NCI-H2107 (cell line): ENCODE results near the gene ZHX3.

Experiments
- DNase-seq: peaks from one replicate; lab custom pipeline; 2025; lab: John Stamatoyannopoulos, UW

Gene ZHX3

GRCh38 chr20:41171736-41172295, 145.7 kb downstream of the ZHX3 start:
- DNase-seq: no peak

- DNase-seq: no peak
Observed at GRCh38 chr20:41170386-41171105, 147.0 kb downstream of the ZHX3 start.

- DNase-seq: no peak
Observed at GRCh38 chr20:41169791-41170351, 147.7 kb downstream of the ZHX3 start.

- no peak for DNase-seq
Observed at GRCh38 chr20:41169162-41169690, 148.3 kb downstream of the ZHX3 start.

GRCh38 chr20:41168281-41169161, 149.0 kb downstream of the ZHX3 start:
- no peak for DNase-seq

- DNase-seq: no peak
Observed at GRCh38 chr20:41167481-41168253, 149.9 kb downstream of the ZHX3 start.

- DNase-seq: no peak
Observed at GRCh38 chr20:41167118-41167470, 150.4 kb downstream of the ZHX3 start.

- no peak for DNase-seq
Observed at GRCh38 chr20:41166201-41167117, 151.1 kb downstream of the ZHX3 start.

GRCh38 chr20:41165001-41165882, 152.3 kb downstream of the ZHX3 start:
- DNase-seq: no peak

- no peak for DNase-seq
Observed at GRCh38 chr20:41163821-41164220, 153.7 kb downstream of the ZHX3 start.

GRCh38 chr20:41162396-41162795, 155.1 kb downstream of the ZHX3 start:
- no peak for DNase-seq

- DNase-seq: no peak
Observed at GRCh38 chr20:41161886-41162285, 155.6 kb downstream of the ZHX3 start.

GRCh38 chr20:41160686-41161085, 156.8 kb downstream of the ZHX3 start:
- no peak for DNase-seq

GRCh38 chr20:41159547-41159946, 158.0 kb downstream of the ZHX3 start:
- no peak for DNase-seq

GRCh38 chr20:41158082-41158625, 159.4 kb downstream of the ZHX3 start:
- no peak for DNase-seq

GRCh38 chr20:41155261-41155660, 162.3 kb downstream of the ZHX3 start:
- DNase-seq: no peak

- no peak for DNase-seq
Observed at GRCh38 chr20:41154436-41155176, 162.9 kb downstream of the ZHX3 start.

- no peak for DNase-seq
Observed at GRCh38 chr20:41152108-41152757, 165.3 kb downstream of the ZHX3 start.
